SK-N-SH treated with all-trans-retinoic acid at 6 μM for 48 hours (cell line): ENCODE data around the gene CGA.

ENCODE experiments used
- ARNTL ChIP-seq: fragments of 450-650 bp; formaldehyde crosslinking; IDR thresholded peaks from 2 replicates; pipeline ENCODE4 v1.5.0; 2020; ENCODE audit warnings: low read depth, mild to moderate bottlenecking, moderate library complexity, borderline replicate concordance
- ESRRG ChIP-seq: fragments of 250-450 bp; sonication (Bioruptor Pico); IDR thresholded peaks from 2 replicates; pipeline ENCODE4 v1.6.1; 2021; ENCODE audit warnings: mild to moderate bottlenecking
- ISL1 ChIP-seq: fragments of 250-450 bp; sonication (Bioruptor Pico); IDR thresholded peaks from 2 replicates; pipeline ENCODE4 v2.1.2; 2022; ENCODE audit warnings: mild to moderate bottlenecking, moderate library complexity
- PPARA ChIP-seq: fragments of 250-450 bp; sonication (Bioruptor Pico); IDR thresholded peaks from 2 replicates; pipeline ENCODE4 v1.5.0; 2020; ENCODE audit warnings: mild to moderate bottlenecking, borderline replicate concordance
- RARB ChIP-seq: fragments of 250-450 bp; sonication (Bioruptor Pico); IDR thresholded peaks from 2 replicates; pipeline ENCODE4 v1.8.0; 2021; ENCODE audit warnings: mild to moderate bottlenecking, moderate library complexity
- TOX ChIP-seq: fragments of 250-450 bp; sonication (Bioruptor Pico); IDR thresholded peaks from 2 replicates; pipeline ENCODE4 v1.8.0; 2021; ENCODE audit warnings: mild to moderate bottlenecking, moderate library complexity, borderline replicate concordance
- ZFP3 ChIP-seq: fragments of 250-450 bp; sonication (Bioruptor Pico); IDR thresholded peaks from 2 replicates; pipeline ENCODE4 v1.5.0; 2020; ENCODE audit warnings: mild to moderate bottlenecking, moderate library complexity
- ZFP30 ChIP-seq: fragments of 450-650 bp; formaldehyde crosslinking; IDR thresholded peaks from 2 replicates; pipeline ENCODE4 v1.5.0; 2022; ENCODE audit warnings: mild to moderate bottlenecking, moderate library complexity
- ZNF565 ChIP-seq: fragments of 450-650 bp; formaldehyde crosslinking; conservative IDR thresholded peaks from 2 replicates; pipeline ENCODE4 v1.5.0; 2020; ENCODE audit warnings: low read depth, mild to moderate bottlenecking, moderate library complexity
- TF ChIP-seq, protein P1 (sequence below): fragments of 250-450 bp; sonication (Bioruptor Pico); IDR thresholded peaks from 2 replicates; pipeline ENCODE4 v1.8.0; 2020; ENCODE audit warnings: mild to moderate bottlenecking, moderate library complexity, borderline replicate concordance
- TF ChIP-seq, protein P2 (sequence below): fragments of 250-450 bp; sonication (Bioruptor Pico); IDR thresholded peaks from 2 replicates; pipeline ENCODE4 v1.5.0; 2020; ENCODE audit warnings: mild to moderate bottlenecking, moderate library complexity
- TF ChIP-seq, protein P3 (sequence below): fragments of 250-450 bp; sonication (Bioruptor Pico); IDR thresholded peaks from 2 replicates; pipeline ENCODE4 v1.8.0; 2021; ENCODE audit warnings: low read depth, mild to moderate bottlenecking, moderate library complexity, borderline replicate concordance

DNA sequence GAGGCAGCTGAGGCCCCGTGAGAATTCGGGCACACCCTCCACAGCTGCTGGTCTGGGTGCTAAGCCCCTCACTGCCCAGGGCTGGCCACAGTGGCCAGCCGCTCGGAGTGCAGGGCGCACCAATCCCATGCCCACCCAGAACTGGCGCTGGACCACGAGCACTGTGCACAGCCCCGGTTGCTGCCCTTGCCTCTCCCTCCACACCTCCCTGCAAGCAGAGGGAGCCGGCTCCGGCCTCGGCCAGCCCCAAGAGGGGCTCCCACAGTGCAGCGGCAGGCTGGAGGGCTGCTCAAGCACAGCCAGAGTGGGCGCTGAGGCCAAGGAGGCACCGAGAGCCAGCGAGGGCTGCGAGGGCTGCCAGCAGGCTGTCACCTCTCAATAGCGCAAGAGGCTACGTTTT lies 35.0 kb downstream of the CGA start:
- TF ChIP-seq, protein P1, sequence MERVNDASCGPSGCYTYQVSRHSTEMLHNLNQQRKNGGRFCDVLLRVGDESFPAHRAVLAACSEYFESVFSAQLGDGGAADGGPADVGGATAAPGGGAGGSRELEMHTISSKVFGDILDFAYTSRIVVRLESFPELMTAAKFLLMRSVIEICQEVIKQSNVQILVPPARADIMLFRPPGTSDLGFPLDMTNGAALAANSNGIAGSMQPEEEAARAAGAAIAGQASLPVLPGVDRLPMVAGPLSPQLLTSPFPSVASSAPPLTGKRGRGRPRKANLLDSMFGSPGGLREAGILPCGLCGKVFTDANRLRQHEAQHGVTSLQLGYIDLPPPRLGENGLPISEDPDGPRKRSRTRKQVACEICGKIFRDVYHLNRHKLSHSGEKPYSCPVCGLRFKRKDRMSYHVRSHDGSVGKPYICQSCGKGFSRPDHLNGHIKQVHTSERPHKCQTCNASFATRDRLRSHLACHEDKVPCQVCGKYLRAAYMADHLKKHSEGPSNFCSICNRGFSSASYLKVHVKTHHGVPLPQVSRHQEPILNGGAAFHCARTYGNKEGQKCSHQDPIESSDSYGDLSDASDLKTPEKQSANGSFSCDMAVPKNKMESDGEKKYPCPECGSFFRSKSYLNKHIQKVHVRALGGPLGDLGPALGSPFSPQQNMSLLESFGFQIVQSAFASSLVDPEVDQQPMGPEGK (CRISPR knock-in tag): no peak
- TF ChIP-seq ZFP3 (CRISPR knock-in tag) (no peak), ZFP30 (CRISPR knock-in tag) (no peak), ZNF565 (CRISPR knock-in tag) (no peak), ARNTL (no peak), ISL1 (CRISPR knock-in tag) (no peak), ESRRG (CRISPR knock-in tag) (no peak), TOX (CRISPR knock-in tag) (no peak), PPARA (CRISPR knock-in tag) (no peak), RARB (no peak)
- TF ChIP-seq, protein P2, sequence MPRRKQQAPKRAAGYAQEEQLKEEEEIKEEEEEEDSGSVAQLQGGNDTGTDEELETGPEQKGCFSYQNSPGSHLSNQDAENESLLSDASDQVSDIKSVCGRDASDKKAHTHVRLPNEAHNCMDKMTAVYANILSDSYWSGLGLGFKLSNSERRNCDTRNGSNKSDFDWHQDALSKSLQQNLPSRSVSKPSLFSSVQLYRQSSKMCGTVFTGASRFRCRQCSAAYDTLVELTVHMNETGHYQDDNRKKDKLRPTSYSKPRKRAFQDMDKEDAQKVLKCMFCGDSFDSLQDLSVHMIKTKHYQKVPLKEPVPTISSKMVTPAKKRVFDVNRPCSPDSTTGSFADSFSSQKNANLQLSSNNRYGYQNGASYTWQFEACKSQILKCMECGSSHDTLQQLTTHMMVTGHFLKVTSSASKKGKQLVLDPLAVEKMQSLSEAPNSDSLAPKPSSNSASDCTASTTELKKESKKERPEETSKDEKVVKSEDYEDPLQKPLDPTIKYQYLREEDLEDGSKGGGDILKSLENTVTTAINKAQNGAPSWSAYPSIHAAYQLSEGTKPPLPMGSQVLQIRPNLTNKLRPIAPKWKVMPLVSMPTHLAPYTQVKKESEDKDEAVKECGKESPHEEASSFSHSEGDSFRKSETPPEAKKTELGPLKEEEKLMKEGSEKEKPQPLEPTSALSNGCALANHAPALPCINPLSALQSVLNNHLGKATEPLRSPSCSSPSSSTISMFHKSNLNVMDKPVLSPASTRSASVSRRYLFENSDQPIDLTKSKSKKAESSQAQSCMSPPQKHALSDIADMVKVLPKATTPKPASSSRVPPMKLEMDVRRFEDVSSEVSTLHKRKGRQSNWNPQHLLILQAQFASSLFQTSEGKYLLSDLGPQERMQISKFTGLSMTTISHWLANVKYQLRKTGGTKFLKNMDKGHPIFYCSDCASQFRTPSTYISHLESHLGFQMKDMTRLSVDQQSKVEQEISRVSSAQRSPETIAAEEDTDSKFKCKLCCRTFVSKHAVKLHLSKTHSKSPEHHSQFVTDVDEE (CRISPR knock-in tag): no peak
- TF ChIP-seq, protein P3, sequence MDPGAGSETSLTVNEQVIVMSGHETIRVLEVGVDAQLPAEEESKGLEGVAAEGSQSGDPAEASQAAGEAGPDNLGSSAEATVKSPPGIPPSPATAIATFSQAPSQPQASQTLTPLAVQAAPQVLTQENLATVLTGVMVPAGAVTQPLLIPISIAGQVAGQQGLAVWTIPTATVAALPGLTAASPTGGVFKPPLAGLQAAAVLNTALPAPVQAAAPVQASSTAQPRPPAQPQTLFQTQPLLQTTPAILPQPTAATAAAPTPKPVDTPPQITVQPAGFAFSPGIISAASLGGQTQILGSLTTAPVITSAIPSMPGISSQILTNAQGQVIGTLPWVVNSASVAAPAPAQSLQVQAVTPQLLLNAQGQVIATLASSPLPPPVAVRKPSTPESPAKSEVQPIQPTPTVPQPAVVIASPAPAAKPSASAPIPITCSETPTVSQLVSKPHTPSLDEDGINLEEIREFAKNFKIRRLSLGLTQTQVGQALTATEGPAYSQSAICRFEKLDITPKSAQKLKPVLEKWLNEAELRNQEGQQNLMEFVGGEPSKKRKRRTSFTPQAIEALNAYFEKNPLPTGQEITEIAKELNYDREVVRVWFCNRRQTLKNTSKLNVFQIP (CRISPR knock-in tag): no peak
